NCI-H146 (cell line): Measurements from ENCODE around the gene AKT3.
"Not testable (repeated sequence)": the region's sequence is repeated elsewhere in the genome, so short reads cannot be mapped to it uniquely, and the experiment has no call there.

Experiments used
- DNase-seq: peaks from one replicate; lab custom pipeline; 2025; lab: John Stamatoyannopoulos, UW

AKT3 gene

GRCh38 chr1:243783714-243784113 lies 66.3 kb downstream of the AKT3 start:
- DNase-seq: no peak

- DNase-seq: not testable (repeated sequence)
Observed at GRCh38 chr1:243772361-243773050, 77.5 kb downstream of the AKT3 start.

- no peak for DNase-seq
Observed at GRCh38 chr1:243770860-243771259, 79.2 kb downstream of the AKT3 start.

- no peak for DNase-seq
Observed at GRCh38 chr1:243765676-243766075, 84.4 kb downstream of the AKT3 start.

GRCh38 chr1:243763806-243764205 lies 86.2 kb downstream of the AKT3 start:
- DNase-seq: no peak

GRCh38 chr1:243758647-243759046 lies 91.4 kb downstream of the AKT3 start:
- no peak for DNase-seq

GRCh38 chr1:243756529-243756928 lies 93.5 kb downstream of the AKT3 start:
- no peak for DNase-seq

GRCh38 chr1:243754348-243754747 lies 95.7 kb downstream of the AKT3 start:
- DNase-seq: no peak

GRCh38 chr1:243751506-243751905 lies 98.5 kb downstream of the AKT3 start:
- DNase-seq: no peak

- peak; percentile 81 for DNase-seq
Observed at GRCh38 chr1:243748706-243749283, 101.2 kb downstream of the AKT3 start.

- no peak for DNase-seq
Observed at GRCh38 chr1:243748227-243748626, 101.8 kb downstream of the AKT3 start.

GRCh38 chr1:243746751-243747150 lies 103.3 kb downstream of the AKT3 start:
- no peak for DNase-seq

GRCh38 chr1:243745356-243745755 lies 104.7 kb downstream of the AKT3 start:
- no peak for DNase-seq

GRCh38 chr1:243742819-243743218 lies 107.2 kb downstream of the AKT3 start:
- no peak for DNase-seq

GRCh38 chr1:243740255-243740999 lies 109.6 kb downstream of the AKT3 start:
- DNase-seq: no peak

GRCh38 chr1:243739335-243740003 lies 110.6 kb downstream of the AKT3 start:
- DNase-seq: no peak

- DNase-seq: no peak
Observed at GRCh38 chr1:243738020-243738419, 112.0 kb downstream of the AKT3 start.

- DNase-seq: no peak
Observed at GRCh38 chr1:243735457-243735856, 114.6 kb downstream of the AKT3 start.

- no peak for DNase-seq
Observed at GRCh38 chr1:243734308-243734695, 115.7 kb downstream of the AKT3 start.

GRCh38 chr1:243733670-243734307 lies 116.3 kb downstream of the AKT3 start:
- DNase-seq: no peak

- DNase-seq: peak; percentile 16
Observed at GRCh38 chr1:243732637-243733036, 117.4 kb downstream of the AKT3 start.

GRCh38 chr1:243731974-243732625 lies 117.9 kb downstream of the AKT3 start:
- DNase-seq: no peak
